HepG2 (cell line): ENCODE results near the gene C13orf46. TPM values are rescaled to one million over a fixed set of nuclear protein-coding genes. Genes with fewer than 3 reads are reported as not detected.

Experiments used
- ATAC-seq: fragments of 200-7000 bp; cut with Tn5 transposase; 3 replicates; pipeline ENCODE4 v1.9.1; 2020; ENCODE audit warnings: mild to moderate bottlenecking, moderate library complexity
- BruUV-seq: library from RNA; stranded (reverse); fragments of 400-500 nt; replicated peaks from 2 replicates; lab custom pipeline; 2021; lab: Mats Ljungman, UMichigan
- CTCF ChIA-PET: fragments of 300-600 bp; formaldehyde crosslinking; extraction: SDS; loops from one replicate; lab custom pipeline; 2021; ENCODE audit warnings: low total read pairs, inconsistent platforms, low intra/inter-chr PET ratio; lab: Yijun Ruan, JAX
- POLR2A ChIA-PET: fragments of 350-600 bp; sonication (Branson Sonifier 250); formaldehyde crosslinking; loops from one replicate; lab custom pipeline; 2020; ENCODE audit warnings: antibody characterized with exemption, inconsistent platforms; lab: Yijun Ruan, JAX
- DNase-seq: peaks from one replicate; pipeline ENCODE4 v3.0.0-alpha.2; 2015; ENCODE audit warnings: low spot score
- FAIRE-seq: peaks from 3 replicates; lab custom pipeline; 2011; peaks lifted over from hg19 to GRCh38; lab: Jason Lieb, UNC
- H2AFZ ChIP-seq: one replicate; pipeline ENCODE4 v1.6.1; 2011; ENCODE audit warnings: low read length, inconsistent platforms
- H3K27ac ChIP-seq: fragments of 300-600 bp; 3 replicates; pipeline ENCODE4 v1.8.0; 2011; ENCODE audit warnings: mixed run types, mild to moderate bottlenecking, mixed read lengths, low read length, inconsistent platforms; ENCODE audit not compliant: insufficient read depth; ENCODE audit errors: extremely low read length
- H3K27me3 ChIP-seq, 2 experiments: fragments of 200-600 bp in 1 of 2; 2 replicates in 1 of 2; 3 replicates in 1 of 2; pipeline versions ENCODE4 v1.6.0 to v1.8.0; 2011; ENCODE audit warnings: low read length in 2 of 2, mild to moderate bottlenecking in 2 of 2, moderate library complexity in 2 of 2, inconsistent platforms in 1 of 2; ENCODE audit not compliant: insufficient read depth in 2 of 2, control insufficient read depth in 1 of 2
- H3K36me3 ChIP-seq, 2 experiments: fragments of 200-600 bp in 1 of 2; replicated peaks in 1 of 2; 2 replicates in 1 of 2; 3 replicates in 1 of 2; pipeline versions ENCODE4 v1.5.1 to v1.8.0; 2011; ENCODE audit warnings: low read length in 2 of 2, inconsistent platforms in 1 of 2; ENCODE audit not compliant: insufficient read depth in 2 of 2, control insufficient read depth in 1 of 2
- H3K4me1 ChIP-seq: 2 replicates; pipeline ENCODE4 v1.5.1; 2012; ENCODE audit warnings: low read length, inconsistent platforms; ENCODE audit not compliant: insufficient read depth
- H3K4me2 ChIP-seq: 2 replicates; pipeline ENCODE4 v1.6.0; 2011; ENCODE audit warnings: low read depth, low read length, inconsistent platforms
- H3K4me3 ChIP-seq, 3 experiments: fragments of 200-600 bp in 1 of 3; sonication (generic), shearing (Covaris generic) in 1 of 3; replicated peaks in 1 of 3; 2 replicates each; pipeline ENCODE4 v1.5.1; 2011 to 2016; ENCODE audit warnings: low read length in 3 of 3, inconsistent platforms in 2 of 3, low read depth in 2 of 3, mild to moderate bottlenecking in 2 of 3, control low read depth in 1 of 3, mixed read lengths in 1 of 3; ENCODE audit not compliant: insufficient read depth in 1 of 3
- H3K79me2 ChIP-seq: one replicate; pipeline ENCODE4 v1.6.1; 2011; ENCODE audit warnings: low read length, inconsistent platforms; ENCODE audit not compliant: insufficient read depth
- H3K9ac ChIP-seq: 2 replicates; pipeline ENCODE4 v1.6.0; 2011; ENCODE audit warnings: mild to moderate bottlenecking, low read depth, low read length, inconsistent platforms; ENCODE audit not compliant: insufficient read depth
- H3K9me3 ChIP-seq: 2 replicates; pipeline ENCODE4 v1.5.1; 2012; ENCODE audit warnings: mild to moderate bottlenecking, low read length
- H4K20me1 ChIP-seq: 2 replicates; pipeline ENCODE4 v1.6.0; 2011; ENCODE audit warnings: inconsistent platforms, mild to moderate bottlenecking, low read length, moderate library complexity; ENCODE audit not compliant: insufficient read depth
- ARHGAP35 ChIP-seq: sonication (generic); formaldehyde crosslinking; IDR thresholded peaks from 2 replicates; pipeline ENCODE4 v1.9.0; 2022; ENCODE audit warnings: mild to moderate bottlenecking, inconsistent platforms, moderate library complexity, missing genetic modification reagents, borderline replicate concordance
- KDM3A ChIP-seq: IDR thresholded peaks from 2 replicates; pipeline ENCODE4 v1.6.1; 2018; ENCODE audit warnings: low read depth, missing compliant biosample characterization
- POLR2G ChIP-seq: fragments of 200-400 bp; formaldehyde crosslinking; IDR thresholded peaks from 2 replicates; pipeline ENCODE4 v1.6.1; 2018; ENCODE audit warnings: mild to moderate bottlenecking, low read depth, low read length, moderate library complexity
- SP2 ChIP-seq: sonication (generic); formaldehyde crosslinking; IDR thresholded peaks from 2 replicates; pipeline ENCODE4 v1.5.1; 2020; ENCODE audit warnings: mild to moderate bottlenecking, missing genetic modification reagents
- TCF12 ChIP-seq, 2 experiments: fragments of 450-650 bp in 1 of 2; sonication (generic) in 1 of 2; formaldehyde crosslinking in 1 of 2; IDR thresholded peaks; 2 replicates each; pipeline versions ENCODE4 v1.6.1 to v1.8.0; 2017 to 2022; ENCODE audit warnings: antibody characterized with exemption in 1 of 2, mild to moderate bottlenecking in 1 of 2, missing genetic modification reagents in 1 of 2, moderate library complexity in 1 of 2
- ZMAT3 ChIP-seq: sonication (generic); formaldehyde crosslinking; conservative IDR thresholded peaks from 2 replicates; pipeline ENCODE4 v1.7.0; 2021; ENCODE audit warnings: missing genetic modification reagents
- ZNF160 ChIP-seq: sonication (generic); formaldehyde crosslinking; IDR thresholded peaks from 2 replicates; pipeline ENCODE4 v1.8.0; 2022; ENCODE audit warnings: mild to moderate bottlenecking, inconsistent platforms, missing genetic modification reagents
- ZNF282 ChIP-seq: fragments of 450-650 bp; IDR thresholded peaks from 2 replicates; pipeline ENCODE4 v1.6.1; 2018; ENCODE audit not compliant: partially characterized antibody
- ZNF709 ChIP-seq: sonication (generic); formaldehyde crosslinking; IDR thresholded peaks from 2 replicates; pipeline ENCODE4 v1.5.0; 2020; ENCODE audit warnings: mild to moderate bottlenecking, missing genetic modification reagents
- ZNF850 ChIP-seq: sonication (generic); formaldehyde crosslinking; conservative IDR thresholded peaks from 2 replicates; pipeline ENCODE4 v1.9.0; 2021; ENCODE audit warnings: mild to moderate bottlenecking, missing genetic modification reagents
- WGBS: methylation state at CpG from one replicate; pipeline ENCODE4 v1.1.6; 2017; ENCODE audit warnings: low lambda C conversion rate; 5-methylcytosine and 5-hydroxymethylcytosine counted together
- in situ Hi-C: cut with HindIII; loops from 2 replicates; pipeline ENCODE4 v1.10.0; 2017; ENCODE audit warnings: low pct_unique_long_range_greater_than_20kb; ENCODE audit not compliant: extremely low pct_ligation_motif_present
- intact Hi-C: fragments of 100-400 bp; cut with micrococcal nuclease; formaldehyde crosslinking; loops from one replicate; pipeline ENCODE4 v1.10.0; 2022; ENCODE audit not compliant: unreplicated experiment
- polyA plus RNA-seq, 8 experiments: library from polyadenylated mRNA; depleted of rRNA in 3 of 8; stranded (reverse) in 7 of 8; unstranded in 1 of 8; fragments of >200 nt; fragmentation: Illumina TruSeq in 4 of 8; extraction: Trizol in 4 of 8; gene quantifications; 2 replicates each; pipeline versions ENCODE4 v1.2.1 to v1.2.3, GENCODE V29; 2011 to 2016; ENCODE audit warnings: low read depth in 4 of 8, missing spikeins in 1 of 8, mixed read lengths in 1 of 8; ENCODE audit not compliant: insufficient read depth in 1 of 8
- total RNA-seq, 5 experiments: library from RNA; depleted of rRNA; stranded (reverse); fragments of >200 nt; fragmentation: Illumina TruSeq; extraction: Trizol; gene quantifications; 2 replicates each; pipeline ENCODE4 v1.2.3, GENCODE V29; 2016; ENCODE audit warnings: low read depth in 1 of 5
- TF ChIP-seq, protein P1 (sequence below): sonication (generic); formaldehyde crosslinking; IDR thresholded peaks from 2 replicates; pipeline ENCODE4 v1.4.0; 2020; ENCODE audit warnings: missing genetic modification reagents
- TF ChIP-seq, protein P2 (sequence below): sonication (generic); formaldehyde crosslinking; IDR thresholded peaks from 2 replicates; pipeline ENCODE4 v1.4.0; 2020; ENCODE audit warnings: missing genetic modification reagents
- TF ChIP-seq, protein P3 (sequence below): sonication (generic); formaldehyde crosslinking; IDR thresholded peaks from 2 replicates; pipeline ENCODE4 v1.4.0; 2020; ENCODE audit warnings: missing genetic modification reagents, borderline replicate concordance
- TF ChIP-seq, protein P4 (sequence below): IDR thresholded peaks from 2 replicates; pipeline ENCODE4 v1.6.1; 2012; ENCODE audit warnings: low read depth, low read length, improper control_type of control experiment

The C13orf46 gene
- total and polyA plus RNA-seq, 2 of the 13 experiments (the other 11 are each of a cell fraction or from before 2014, with no cell fraction given): 0.01 TPM; not detected in 1

DNA sequence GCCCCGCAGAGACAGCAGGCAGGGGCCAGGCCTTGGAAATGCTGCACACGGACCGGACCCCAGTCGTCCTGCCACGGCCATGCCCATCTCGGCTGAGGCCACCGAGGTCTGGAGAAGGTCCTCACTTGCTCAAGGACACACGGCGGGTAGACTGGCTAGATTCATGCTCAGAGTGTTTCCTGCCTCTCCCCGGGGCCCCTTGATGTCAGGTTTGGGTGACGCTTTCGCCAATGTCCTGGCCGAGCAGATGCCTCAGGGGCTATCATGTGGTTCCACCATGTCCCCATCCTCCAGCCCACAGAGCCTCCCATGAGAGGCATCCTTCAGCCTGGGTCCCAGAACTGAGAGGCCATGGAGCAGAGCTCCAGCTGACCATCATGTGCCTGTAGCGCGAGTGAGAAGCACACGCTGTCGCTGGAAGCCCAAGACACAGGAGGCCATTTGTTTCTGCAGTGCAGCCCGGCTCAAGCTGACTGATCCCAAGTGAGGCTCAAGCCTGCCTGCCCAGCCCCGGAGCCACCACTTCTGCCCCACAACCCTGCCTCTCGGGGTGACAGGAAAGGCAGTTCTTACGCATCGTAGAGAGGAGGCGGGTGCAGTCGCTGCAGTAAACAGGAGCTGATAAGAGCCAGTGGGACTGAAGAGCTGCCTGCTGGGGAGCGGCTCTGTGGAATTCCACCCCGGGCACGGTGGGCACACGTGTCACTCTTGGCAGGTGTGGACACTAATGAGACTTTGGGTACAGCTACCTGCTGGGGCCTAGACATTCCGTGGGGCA lies 56.1 kb downstream of the C13orf46 start (continued):
- TF ChIP-seq ZNF282 (no peak), KDM3A (CRISPR knock-in tag) (no peak), SP2 (no peak), ZNF850 (no peak)

DNA sequence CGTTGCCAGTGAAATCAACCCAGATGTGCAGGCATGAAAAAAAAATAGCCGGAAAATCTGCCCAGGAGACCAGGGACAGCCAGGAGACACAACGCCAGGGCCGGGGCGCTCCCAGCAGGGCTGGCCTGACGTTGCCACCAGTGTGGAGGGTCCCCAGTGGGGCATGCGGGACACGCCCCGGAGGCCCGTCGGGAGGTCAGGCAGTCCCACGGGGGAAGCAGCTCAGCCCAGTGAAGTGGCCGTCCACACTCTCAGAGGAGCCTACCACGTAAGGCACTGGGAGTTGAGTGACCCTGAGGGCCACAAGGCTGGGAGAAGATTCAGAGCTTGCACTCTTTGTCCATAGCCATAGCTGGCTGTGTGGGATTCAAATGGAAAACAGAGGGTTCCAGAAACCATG lies 56.8 kb downstream of the C13orf46 start:
- H3K27me3 ChIP-seq: peaks cover 2 to 29% of the 10 kb centered on the region in 2 experiments; a peak in 3 of 5 replicates
- in situ Hi-C loops: no loop called here
- no peak overlapping the region for H2AFZ ChIP-seq
- intact Hi-C loops: no loop called here
- H3K79me2 ChIP-seq: no peaks in the 10 kb centered on the region
- H3K4me2 ChIP-seq: no peak overlapping the region
- CTCF ChIA-PET: no interaction called here
- no peak overlapping the region for H3K27ac ChIP-seq
- POLR2A ChIA-PET: no interaction called here
- ATAC-seq (no peak), FAIRE-seq (no peak), DNase-seq (no peak)
- 34% methylated on average over 5 of the region's 14 CpGs for WGBS
- no peaks in the 10 kb centered on the region for H4K20me1 ChIP-seq
- no peak overlapping the region for H3K9ac ChIP-seq
- peaks cover 6% of the 10 kb centered on the region; the same call in 1 of the 2 replicates for H3K9me3 ChIP-seq
- BruUV-seq: no TSS peak
- no peaks in the 10 kb centered on the region for H3K36me3 ChIP-seq
- H3K4me1 ChIP-seq: no peaks in the 10 kb centered on the region
- H3K4me3 ChIP-seq: no peak overlapping the region
- TF ChIP-seq, protein P1, sequence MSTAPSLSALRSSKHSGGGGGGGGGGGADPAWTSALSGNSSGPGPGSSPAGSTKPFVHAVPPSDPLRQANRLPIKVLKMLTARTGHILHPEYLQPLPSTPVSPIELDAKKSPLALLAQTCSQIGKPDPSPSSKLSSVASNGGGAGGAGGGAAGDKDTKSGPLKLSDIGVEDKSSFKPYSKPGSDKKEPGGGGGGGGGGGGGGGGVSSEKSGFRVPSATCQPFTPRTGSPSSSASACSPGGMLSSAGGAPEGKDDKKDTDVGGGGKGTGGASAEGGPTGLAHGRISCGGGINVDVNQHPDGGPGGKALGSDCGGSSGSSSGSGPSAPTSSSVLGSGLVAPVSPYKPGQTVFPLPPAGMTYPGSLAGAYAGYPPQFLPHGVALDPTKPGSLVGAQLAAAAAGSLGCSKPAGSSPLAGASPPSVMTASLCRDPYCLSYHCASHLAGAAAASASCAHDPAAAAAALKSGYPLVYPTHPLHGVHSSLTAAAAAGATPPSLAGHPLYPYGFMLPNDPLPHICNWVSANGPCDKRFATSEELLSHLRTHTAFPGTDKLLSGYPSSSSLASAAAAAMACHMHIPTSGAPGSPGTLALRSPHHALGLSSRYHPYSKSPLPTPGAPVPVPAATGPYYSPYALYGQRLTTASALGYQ: no peak
- TF ChIP-seq ZNF160 (CRISPR knock-in tag) (no peak), ZMAT3 (no peak), POLR2G (no peak), ZNF709 (CRISPR knock-in tag) (no peak), TCF12 (IDR thresholded peaks at IDR 0.05) (no peak), TCF12 (CRISPR knock-in tag; IDR thresholded peaks at IDR 0.05) (no peak), ARHGAP35 (no peak)
- TF ChIP-seq, protein P2, sequence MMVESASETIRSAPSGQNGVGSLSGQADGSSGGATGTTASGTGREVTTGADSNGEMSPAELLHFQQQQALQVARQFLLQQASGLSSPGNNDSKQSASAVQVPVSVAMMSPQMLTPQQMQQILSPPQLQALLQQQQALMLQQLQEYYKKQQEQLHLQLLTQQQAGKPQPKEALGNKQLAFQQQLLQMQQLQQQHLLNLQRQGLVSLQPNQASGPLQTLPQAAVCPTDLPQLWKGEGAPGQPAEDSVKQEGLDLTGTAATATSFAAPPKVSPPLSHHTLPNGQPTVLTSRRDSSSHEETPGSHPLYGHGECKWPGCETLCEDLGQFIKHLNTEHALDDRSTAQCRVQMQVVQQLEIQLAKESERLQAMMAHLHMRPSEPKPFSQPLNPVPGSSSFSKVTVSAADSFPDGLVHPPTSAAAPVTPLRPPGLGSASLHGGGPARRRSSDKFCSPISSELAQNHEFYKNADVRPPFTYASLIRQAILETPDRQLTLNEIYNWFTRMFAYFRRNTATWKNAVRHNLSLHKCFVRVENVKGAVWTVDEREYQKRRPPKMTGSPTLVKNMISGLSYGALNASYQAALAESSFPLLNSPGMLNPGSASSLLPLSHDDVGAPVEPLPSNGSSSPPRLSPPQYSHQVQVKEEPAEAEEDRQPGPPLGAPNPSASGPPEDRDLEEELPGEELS: no peak
- TF ChIP-seq, protein P3, sequence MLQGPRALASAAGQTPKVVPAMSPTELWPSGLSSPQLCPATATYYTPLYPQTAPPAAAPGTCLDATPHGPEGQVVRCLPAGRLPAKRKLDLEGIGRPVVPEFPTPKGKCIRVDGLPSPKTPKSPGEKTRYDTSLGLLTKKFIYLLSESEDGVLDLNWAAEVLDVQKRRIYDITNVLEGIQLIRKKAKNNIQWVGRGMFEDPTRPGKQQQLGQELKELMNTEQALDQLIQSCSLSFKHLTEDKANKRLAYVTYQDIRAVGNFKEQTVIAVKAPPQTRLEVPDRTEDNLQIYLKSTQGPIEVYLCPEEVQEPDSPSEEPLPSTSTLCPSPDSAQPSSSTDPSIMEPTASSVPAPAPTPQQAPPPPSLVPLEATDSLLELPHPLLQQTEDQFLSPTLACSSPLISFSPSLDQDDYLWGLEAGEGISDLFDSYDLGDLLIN: no peak
- TF ChIP-seq, protein P4, sequence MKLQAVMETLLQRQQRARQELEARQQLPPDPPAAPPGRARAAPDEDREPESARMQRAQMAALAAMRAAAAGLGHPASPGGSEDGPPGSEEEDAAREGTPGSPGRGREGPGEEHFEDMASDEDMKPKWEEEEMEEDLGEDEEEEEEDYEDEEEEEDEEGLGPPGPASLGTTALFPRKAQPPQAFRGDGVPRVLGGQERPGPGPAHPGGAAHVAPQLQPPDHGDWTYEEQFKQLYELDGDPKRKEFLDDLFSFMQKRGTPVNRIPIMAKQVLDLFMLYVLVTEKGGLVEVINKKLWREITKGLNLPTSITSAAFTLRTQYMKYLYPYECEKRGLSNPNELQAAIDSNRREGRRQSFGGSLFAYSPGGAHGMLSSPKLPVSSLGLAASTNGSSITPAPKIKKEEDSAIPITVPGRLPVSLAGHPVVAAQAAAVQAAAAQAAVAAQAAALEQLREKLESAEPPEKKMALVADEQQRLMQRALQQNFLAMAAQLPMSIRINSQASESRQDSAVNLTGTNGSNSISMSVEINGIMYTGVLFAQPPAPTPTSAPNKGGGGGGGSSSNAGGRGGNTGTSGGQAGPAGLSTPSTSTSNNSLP: no peak
